Esophagus (tissue), 2 donors: ENCODE data around the gene CYFIP2. TPM values are rescaled to one million over a fixed set of nuclear protein-coding genes. Genes with fewer than 3 reads are reported as not detected.

Experiments
- H3K27ac ChIP-seq, 2 donors: one replicate each; pipeline ENCODE4 v1.5.1; 2013; ENCODE audit warnings: low read depth in 2 of 2, mild to moderate bottlenecking in 2 of 2, inconsistent platforms in 1 of 2, low read length in 1 of 2, moderate library complexity in 1 of 2
- H3K27me3 ChIP-seq, 2 donors: one replicate each; pipeline ENCODE4 v1.6.1; 2013; ENCODE audit warnings: low read length in 2 of 2, control low read depth in 1 of 2, mild to moderate bottlenecking in 1 of 2; ENCODE audit not compliant: insufficient read depth in 2 of 2, control insufficient read depth in 1 of 2
- H3K36me3 ChIP-seq, 2 donors: one replicate each; pipeline ENCODE4 v1.6.1; 2013; ENCODE audit warnings: low read length in 1 of 2; ENCODE audit not compliant: control insufficient read depth in 2 of 2, insufficient read depth in 2 of 2
- H3K4me1 ChIP-seq, 2 donors: one replicate each; pipeline ENCODE4 v1.6.1; 2013; ENCODE audit warnings: low read length in 1 of 2; ENCODE audit not compliant: control insufficient read depth in 2 of 2, insufficient read depth in 2 of 2
- H3K4me3 ChIP-seq, 2 donors: one replicate each; pipeline ENCODE4 v1.5.1; 2013; ENCODE audit warnings: low read length in 2 of 2, mild to moderate bottlenecking in 2 of 2, low read depth in 1 of 2, moderate library complexity in 1 of 2
- H3K9me3 ChIP-seq, 2 donors: one replicate each; pipeline ENCODE4 v1.6.1; 2013; ENCODE audit warnings: mild to moderate bottlenecking in 2 of 2, low read depth in 1 of 2, low read length in 1 of 2, moderate library complexity in 1 of 2; ENCODE audit not compliant: control insufficient read depth in 2 of 2, insufficient read depth in 1 of 2
- WGBS, 2 donors: extraction: QIAGEN DNeasy Blood & Tissue Kit; methylation state at CpG; one replicate each; pipeline ENCODE4 v1.1.7; 2013; 5-methylcytosine and 5-hydroxymethylcytosine counted together
- polyA plus RNA-seq, 2 donors: library from polyadenylated mRNA; stranded (reverse); fragments of 200-250 nt; gene quantifications; one replicate each; pipeline ENCODE4 v1.2.3, GENCODE V29; 2013
- donor health status: healthy with polysubstance abuse.
- donor health status: Bipolar disorder and iron deficiency.

Gene CYFIP2
- polyA plus RNA-seq, 2 donors = 2.0 to 3.3 TPM

- H3K4me1 ChIP-seq = no peaks in the 10 kb centered on the region
- H3K27ac ChIP-seq = no peak overlapping the region
- WGBS, 2 donors = 84 to 90% methylated on average over 6 of the region's 6 CpGs
- no peaks in the 10 kb centered on the region for H3K9me3 ChIP-seq
- H3K27me3 ChIP-seq = no peaks in the 10 kb centered on the region
- H3K4me3 ChIP-seq = no peak overlapping the region
- H3K36me3 ChIP-seq = no peaks in the 10 kb centered on the region
Observed at GRCh38 chr5:157284458-157285212, 18.7 kb downstream of the CYFIP2 start.

- no peaks in the 10 kb centered on the region for H3K4me1 ChIP-seq
- H3K27ac ChIP-seq = no peak overlapping the region
- H3K4me3 ChIP-seq = no peak overlapping the region
- no peaks in the 10 kb centered on the region for H3K9me3 ChIP-seq
- no peaks in the 10 kb centered on the region for H3K27me3 ChIP-seq
- no peaks in the 10 kb centered on the region for H3K36me3 ChIP-seq
- WGBS, 2 donors = 88 to 91% methylated on average over 10 of the region's 10 CpGs
Observed at GRCh38 chr5:157285310-157286035, 19.6 kb downstream of the CYFIP2 start.

DNA sequence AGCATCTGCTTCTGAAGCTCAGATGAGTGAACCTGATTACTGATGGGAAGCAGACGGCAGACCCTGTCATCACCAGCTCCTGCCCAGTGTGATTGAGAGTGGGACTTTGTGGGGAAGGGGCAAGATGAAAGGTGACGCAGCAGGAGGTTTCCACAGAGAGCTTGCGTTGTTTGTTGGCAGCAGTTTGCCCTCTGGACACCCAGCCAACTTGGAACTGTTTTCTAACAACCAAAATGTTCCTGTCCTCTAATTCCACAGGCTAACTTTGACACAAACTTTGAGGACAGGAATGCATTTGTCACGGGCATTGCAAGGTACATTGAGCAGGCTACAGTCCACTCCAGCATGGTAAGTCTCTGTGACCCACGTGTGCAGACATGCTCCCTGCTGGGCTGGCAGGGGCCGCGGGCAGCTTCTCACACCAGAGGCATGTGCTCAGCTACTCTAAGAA is 20.9 kb downstream of the CYFIP2 start:
- WGBS, 2 donors = 69 to 75% methylated on average over 7 of the region's 7 CpGs
- H3K27me3 ChIP-seq = no peaks in the 10 kb centered on the region

DNA sequence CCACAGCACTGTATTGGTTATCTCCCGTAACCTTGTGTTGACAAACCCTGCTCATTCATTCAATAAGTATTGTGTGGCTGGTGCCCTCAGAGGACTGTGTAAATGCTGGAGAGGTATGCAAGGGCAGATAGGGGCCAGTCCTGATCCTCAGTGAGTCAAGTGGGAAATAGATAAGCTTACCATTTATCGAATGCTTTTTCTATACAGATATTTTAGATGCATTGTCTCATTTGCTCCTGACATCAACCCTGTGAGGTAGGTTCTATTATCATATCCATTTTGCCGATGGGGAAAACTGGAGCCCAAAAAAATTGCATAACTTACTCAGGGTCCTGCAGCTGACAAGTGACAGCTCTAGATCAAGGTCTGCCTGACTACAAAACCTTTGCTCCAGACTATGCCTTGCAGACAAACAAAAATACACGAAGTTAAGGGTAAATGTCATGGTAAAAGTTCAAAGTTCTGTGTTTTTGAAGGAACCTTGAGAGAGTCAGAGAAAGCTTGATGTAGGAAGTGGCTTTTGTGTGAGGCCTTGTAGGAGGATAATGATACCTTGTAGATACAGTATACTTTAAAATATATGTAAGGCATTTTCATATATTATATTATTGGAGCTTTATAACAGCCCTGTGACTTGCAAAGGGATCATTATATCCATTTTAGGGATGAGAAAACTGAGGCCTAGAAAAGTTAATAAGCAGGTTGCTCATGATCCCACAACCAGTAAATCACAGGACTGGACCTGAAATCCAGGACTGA is 22.7 kb downstream of the CYFIP2 start:
- H3K27ac ChIP-seq = no peak overlapping the region
- WGBS, 2 donors = 71 to 72% methylated on average over 4 of the region's 4 CpGs
- no peaks in the 10 kb centered on the region for H3K9me3 ChIP-seq

More for the DNA sequence above, 20.9 kb downstream of the CYFIP2 start:
- no peak overlapping the region for H3K27ac ChIP-seq
- no peaks in the 10 kb centered on the region for H3K36me3 ChIP-seq
- no peaks in the 10 kb centered on the region for H3K9me3 ChIP-seq
- H3K4me1 ChIP-seq = no peaks in the 10 kb centered on the region
- H3K4me3 ChIP-seq = no peak overlapping the region

GRCh38 chr5:157289164-157289819 is 23.4 kb downstream of the CYFIP2 start:
- H3K27me3 ChIP-seq = no peaks in the 10 kb centered on the region
- H3K27ac ChIP-seq = no peak overlapping the region
- WGBS, 2 donors = 87 to 90% methylated on average over 9 of the region's 9 CpGs

More for the DNA sequence above, 22.7 kb downstream of the CYFIP2 start:
- no peaks in the 10 kb centered on the region for H3K4me1 ChIP-seq
- H3K36me3 ChIP-seq = no peaks in the 10 kb centered on the region
- no peak overlapping the region for H3K4me3 ChIP-seq
- H3K27me3 ChIP-seq = no peaks in the 10 kb centered on the region

DNA sequence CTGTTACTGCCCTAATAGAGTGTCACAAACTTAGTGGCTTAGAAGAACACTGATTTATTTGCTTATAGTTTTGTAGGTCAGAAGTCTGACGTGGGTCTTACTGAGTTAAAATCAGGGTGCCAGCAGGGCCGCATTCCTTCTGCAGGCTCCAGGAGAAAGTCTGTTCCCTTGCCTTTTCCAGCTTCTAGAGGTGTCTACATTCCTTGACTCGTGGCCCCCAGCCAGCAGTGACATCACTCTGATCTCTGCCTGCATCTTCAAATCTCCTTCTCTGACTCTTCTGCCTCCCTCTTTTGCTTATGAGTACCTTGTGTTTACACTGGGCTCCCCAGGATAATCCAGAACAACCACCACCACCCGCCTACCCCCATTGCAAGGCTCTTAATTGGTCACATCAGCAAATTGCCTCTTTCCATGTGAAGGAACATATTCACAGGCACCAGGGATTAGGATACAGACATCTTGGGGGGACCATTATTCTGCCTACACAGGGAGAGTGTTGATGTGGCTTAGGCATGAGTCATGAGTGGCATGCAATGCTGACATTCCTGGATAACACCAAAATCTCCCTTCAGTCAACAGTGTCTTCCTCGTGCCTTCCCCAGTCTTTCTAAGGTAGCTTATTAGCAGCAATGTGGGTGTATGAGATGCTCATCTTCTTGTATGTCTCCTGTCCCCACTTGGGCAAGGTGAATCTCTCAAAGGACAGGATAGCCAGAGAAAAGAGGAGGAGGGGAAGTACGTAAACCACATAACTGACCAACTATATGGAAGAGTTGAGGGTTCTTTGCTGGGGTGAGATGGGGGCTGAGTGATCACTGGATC is 24.4 kb downstream of the CYFIP2 start:
- Histone ChIP-seq H3K4me1 (no peaks in the 10 kb centered on the region), H3K36me3 (no peaks in the 10 kb centered on the region), H3K27me3 (no peaks in the 10 kb centered on the region), H3K4me3 (no peak overlapping the region), H3K27ac (no peak overlapping the region), H3K9me3 (no peaks in the 10 kb centered on the region)
- 79 to 80% methylated on average over 6 of the region's 6 CpGs for WGBS, 2 donors

More at GRCh38 chr5:157289164-157289819, 23.4 kb downstream of the CYFIP2 start:
- Histone ChIP-seq H3K4me3 (no peak overlapping the region), H3K36me3 (no peaks in the 10 kb centered on the region), H3K4me1 (no peaks in the 10 kb centered on the region), H3K9me3 (no peaks in the 10 kb centered on the region)

DNA sequence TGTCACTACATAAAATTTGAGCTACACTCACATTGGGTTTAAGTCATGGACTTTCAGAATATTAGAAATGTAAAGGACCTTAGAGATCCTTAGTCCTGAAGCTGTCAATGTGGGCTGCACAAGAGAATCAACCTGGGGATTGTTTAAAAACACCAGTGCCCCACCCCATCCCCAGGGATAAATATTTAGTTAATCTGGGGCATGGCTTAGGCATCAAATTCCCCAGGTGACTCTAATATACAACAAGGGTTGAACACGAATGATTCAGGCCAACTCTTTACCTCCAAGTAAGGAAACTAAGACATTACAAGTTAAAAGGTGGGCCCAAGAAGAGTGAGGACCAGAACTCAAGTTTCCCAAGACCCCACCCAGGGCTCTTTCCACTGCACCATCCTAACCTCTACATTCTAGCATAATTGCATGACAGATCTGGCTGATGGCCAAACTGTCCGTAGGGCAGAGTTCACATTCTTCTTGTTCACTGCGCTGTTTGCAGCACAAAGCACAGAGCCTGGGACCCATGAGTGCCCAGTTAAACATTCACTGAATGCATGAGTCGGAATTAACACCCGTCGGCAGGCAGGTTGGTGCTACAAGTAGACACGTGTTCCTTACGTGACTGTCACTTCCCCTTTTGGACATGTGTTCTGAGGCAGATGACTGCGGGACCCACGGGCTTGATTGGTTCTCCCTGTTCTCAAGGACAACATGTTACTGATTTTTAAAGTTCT is 25.2 kb downstream of the CYFIP2 start:
- WGBS, 2 donors = 41 to 60% methylated on average over 10 of the region's 10 CpGs
- H3K27ac ChIP-seq = no peak overlapping the region

GRCh38 chr5:157292599-157292998 is 26.7 kb downstream of the CYFIP2 start:
- H3K27me3 ChIP-seq = no peaks in the 10 kb centered on the region
- 83 to 87% methylated on average over 3 of the region's 3 CpGs for WGBS, 2 donors
- no peak overlapping the region for H3K4me3 ChIP-seq
- no peaks in the 10 kb centered on the region for H3K4me1 ChIP-seq
- no peaks in the 10 kb centered on the region for H3K36me3 ChIP-seq
- H3K9me3 ChIP-seq = no peaks in the 10 kb centered on the region
- no peak overlapping the region for H3K27ac ChIP-seq

More for the DNA sequence above, 25.2 kb downstream of the CYFIP2 start:
- Histone ChIP-seq H3K4me1 (no peaks in the 10 kb centered on the region), H3K9me3 (no peaks in the 10 kb centered on the region), H3K4me3 (no peak overlapping the region), H3K27me3 (no peaks in the 10 kb centered on the region), H3K36me3 (no peaks in the 10 kb centered on the region)
